NOMO-1 (cell line): Measurements from ENCODE around the gene STK17A.

Experiments
- DNase-seq, 2 experiments: peaks; one replicate each; lab custom pipeline; 2025; ENCODE audit not compliant: unreplicated experiment in 2 of 2; lab: John Stamatoyannopoulos, UW

The STK17A gene

GRCh38 chr7:43582503-43583423, at the start of gene STK17A:
STK17A (plus strand) TSS chr7:43583108; CDS start chr7:43583244, 136 bp downstream.
- peak; percentile 85 to 92 for DNase-seq

DNA sequence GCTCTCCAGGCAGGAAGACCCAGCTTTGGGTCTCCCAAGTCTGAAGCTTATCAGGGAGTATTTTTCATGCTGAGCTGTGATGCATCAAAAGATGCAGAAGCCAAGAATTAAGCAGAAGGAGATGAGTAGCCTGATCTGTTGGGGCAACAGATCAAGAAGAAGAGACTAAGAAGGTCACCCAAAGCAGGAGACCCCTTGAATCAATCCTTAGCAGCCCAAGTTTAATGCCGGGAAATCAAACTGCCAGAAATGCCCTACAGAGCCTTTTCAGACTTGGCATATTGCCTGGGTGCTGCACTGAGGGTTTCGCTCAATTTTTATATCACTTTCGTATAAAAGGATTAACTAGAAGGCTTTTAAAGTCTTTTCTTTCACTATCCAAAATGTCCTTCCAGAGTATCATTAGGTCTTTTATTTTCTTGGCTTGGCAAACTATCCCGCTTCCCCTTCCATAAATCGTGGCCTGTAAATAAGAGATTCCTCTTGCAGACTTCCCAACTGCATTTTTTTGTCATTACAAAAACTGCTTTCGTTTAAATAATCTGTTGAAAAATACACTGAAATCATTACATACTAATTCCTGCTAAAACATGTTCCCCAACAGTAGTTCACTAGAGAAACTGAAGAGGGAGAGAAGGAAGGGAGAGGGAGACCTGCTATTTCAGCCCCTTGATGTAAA, 49.0 kb upstream of the STK17A start:
- DNase-seq = no peak

DNA sequence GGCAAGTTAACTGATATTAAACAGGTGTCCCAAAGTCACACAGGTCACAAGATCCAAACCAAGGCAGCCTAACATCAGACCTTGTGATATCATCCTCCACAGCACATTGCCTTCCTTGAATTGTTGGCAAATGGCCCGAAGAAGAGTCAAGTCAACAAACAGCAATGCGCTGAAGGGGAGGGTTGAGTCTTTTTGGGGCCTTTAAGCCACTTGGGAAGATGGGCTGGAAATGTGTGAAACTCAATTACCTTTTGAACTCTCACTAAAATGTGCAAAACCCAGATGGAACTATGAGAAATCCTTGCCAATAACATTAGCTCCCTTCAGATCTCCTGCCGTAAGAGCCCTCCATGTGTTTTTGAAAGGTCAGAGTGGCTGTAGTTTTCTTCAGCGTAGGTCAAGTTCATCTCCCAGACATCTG, 47.9 kb upstream of the STK17A start:
- DNase-seq = no peak

- DNase-seq = no peak
Measured at GRCh38 chr7:43535810-43536585, 46.9 kb upstream of the STK17A start.

DNA sequence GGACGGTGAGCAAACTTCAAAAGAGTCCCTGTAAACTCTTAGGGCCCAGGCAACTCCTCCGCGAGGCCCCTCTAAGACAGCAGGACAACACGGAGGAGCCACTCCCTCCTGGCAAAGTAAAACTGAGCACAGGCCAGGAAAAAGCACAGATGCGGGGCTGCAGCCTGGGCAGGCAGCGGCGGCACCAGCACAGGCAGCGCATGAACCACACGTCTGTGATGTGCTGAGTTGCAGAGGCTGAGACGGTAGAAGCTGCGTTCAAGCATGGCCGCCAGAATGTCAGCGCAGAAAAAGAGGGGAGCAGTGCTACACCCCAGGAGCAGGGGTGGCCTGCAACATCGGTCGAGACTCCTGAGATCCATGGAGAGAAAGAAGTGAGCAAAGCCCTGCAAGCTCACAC, 46.1 kb upstream of the STK17A start:
- DNase-seq = no peak

- DNase-seq = no peak
Measured at GRCh38 chr7:43537765-43538403, 45.0 kb upstream of the STK17A start.

GRCh38 chr7:43538404-43538771, 44.5 kb upstream of the STK17A start:
- no peak for DNase-seq

DNA sequence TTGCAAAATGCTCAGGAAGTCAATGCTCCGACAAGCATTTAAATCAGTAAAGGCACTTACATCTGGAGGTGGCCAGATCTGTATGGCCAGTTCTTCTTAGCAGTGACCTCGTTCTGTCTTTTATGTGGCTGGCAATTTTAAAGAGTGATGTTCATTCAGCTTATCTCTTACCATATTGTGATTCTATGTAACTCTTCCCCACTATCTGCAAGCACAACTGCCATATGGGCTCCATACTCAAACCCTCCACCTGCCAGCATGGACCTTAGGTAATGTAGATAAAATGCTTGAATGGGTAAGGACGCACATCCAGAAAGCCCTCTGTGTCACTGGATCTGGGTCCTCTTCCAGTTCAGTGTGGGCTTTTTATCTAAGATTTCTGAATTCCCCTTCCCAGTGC, 42.4 kb upstream of the STK17A start:
- DNase-seq = no peak

- DNase-seq = no peak
Measured at GRCh38 chr7:43542716-43543115, 40.2 kb upstream of the STK17A start.

GRCh38 chr7:43546231-43546630, 36.7 kb upstream of the STK17A start:
- no peak for DNase-seq

GRCh38 chr7:43550427-43550826, 32.5 kb upstream of the STK17A start:
- DNase-seq = no peak

- no peak for DNase-seq
Measured at GRCh38 chr7:43552122-43552521, 30.8 kb upstream of the STK17A start.

GRCh38 chr7:43553999-43554398, 28.9 kb upstream of the STK17A start:
- DNase-seq = peak in 1 of 2 experiments; percentile 23

- DNase-seq = no peak
Measured at GRCh38 chr7:43554423-43554822, 28.5 kb upstream of the STK17A start.

- no peak for DNase-seq
Measured at GRCh38 chr7:43557831-43558495, 24.9 kb upstream of the STK17A start.

DNA sequence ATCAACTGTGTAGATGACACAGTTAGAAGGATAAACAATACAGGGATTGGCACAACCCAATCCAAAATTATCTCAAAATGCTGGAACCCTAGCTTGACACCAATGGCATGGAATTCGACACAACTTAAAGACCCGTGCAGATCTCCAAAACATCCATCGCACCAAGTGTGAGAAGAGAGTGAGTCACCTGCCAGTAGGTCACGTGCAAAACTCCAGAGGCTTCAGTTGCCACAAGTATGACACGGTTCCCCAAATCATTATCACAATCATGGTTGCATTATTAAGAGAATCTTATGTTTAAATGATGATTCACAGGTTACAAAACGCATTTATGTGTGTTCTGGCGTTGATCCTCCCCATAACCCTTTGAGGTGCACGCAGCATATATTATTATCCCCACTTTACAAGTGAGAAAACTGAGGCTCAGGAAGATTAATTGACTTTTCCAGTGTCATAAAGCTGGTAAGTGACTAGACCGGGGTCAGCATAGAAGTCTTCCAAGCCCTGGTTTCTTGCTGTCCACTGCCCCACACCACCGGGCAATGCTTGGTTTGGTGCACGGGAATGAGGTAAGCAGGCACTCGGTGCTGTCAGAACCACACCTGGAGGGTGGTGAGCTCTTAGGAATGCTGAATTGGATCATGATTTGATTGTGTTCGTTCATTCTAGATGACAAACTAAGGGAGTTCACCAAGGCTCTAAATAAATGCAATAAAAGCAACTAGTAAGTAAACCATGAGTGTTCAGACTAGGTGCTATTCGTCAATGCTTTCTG, 23.6 kb upstream of the STK17A start:
- peak in 1 of 2 experiments; percentile 23 for DNase-seq

GRCh38 chr7:43559946-43560335, 23.0 kb upstream of the STK17A start:
- no peak for DNase-seq

- DNase-seq = no peak
Measured at GRCh38 chr7:43560742-43561330, 22.1 kb upstream of the STK17A start.

DNA sequence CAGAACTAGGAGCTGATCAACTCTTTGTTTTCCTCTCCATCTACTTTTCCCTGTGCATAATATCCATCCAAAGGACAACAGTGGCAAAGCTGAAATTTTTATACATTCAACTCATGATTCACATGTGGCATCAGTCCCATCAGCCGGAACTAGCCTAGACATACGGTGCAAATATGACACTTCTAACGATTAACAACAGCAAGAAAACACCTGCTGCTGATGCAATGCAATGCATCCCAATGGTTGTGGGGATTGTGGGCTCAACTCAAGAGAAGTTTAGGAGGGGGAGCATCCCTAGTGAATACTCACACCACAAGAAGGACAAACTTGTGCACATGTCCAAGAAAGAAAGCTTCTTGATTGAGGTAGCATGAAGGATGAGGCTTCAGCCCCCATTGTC, 20.5 kb upstream of the STK17A start:
- no peak for DNase-seq
